Stimulated activated CD4-positive, alpha-beta T cell treated with anti-CD3 and anti-CD28 coated beads, TNF-alpha, amount 100 ng/mL, for 48 hours (primary cell): Measurements from ENCODE around the gene ZNF488.
"Not testable (repeated sequence)": the region's sequence is repeated elsewhere in the genome, so short reads cannot be mapped to it uniquely, and the experiment has no call there.

Source experiments
- DNase-seq, 3 donors: peaks; one replicate each; pipeline ENCODE4 v3.0.0-alpha.2; 2020; ENCODE audit warnings: low read depth in 3 of 3

The ZNF488 gene

GRCh38 chr10:47384148-47384921 lies at the start of gene ZNF488:
ZNF488 (minus strand) TSS chr10:47384293; CDS start chr10:47368829, 15,464 bp downstream.
- peak; percentile 44 to 70 (median 47) for DNase-seq

DNA sequence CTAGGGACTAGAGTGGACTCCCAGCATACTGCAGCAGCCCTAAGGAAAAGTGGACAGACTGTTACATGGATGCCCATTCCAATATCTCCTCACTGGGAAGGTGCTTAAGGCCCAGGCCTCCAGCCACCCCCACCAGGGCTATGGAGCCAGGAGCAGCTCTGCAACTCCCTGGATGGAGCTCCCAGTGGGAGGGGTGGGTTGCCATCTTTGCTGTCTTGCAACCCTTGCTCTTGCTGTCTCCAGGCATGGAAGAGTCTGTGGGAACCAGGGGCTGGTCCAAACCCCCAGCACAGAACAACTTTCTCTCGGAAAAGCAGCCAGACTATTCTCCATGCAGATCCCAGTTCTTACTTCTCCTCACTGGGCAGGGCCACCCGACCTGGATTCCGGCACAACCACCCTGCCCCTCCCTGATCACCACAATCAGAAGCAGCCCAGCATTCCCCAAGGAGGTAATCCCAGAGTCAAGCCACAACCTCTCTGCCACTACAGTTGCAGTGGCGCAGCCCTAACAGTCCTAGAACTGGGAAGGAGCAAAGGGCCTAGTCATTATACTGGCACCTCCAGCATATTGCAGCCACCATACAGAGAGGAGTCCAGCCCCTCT lies 41.8 kb upstream of the ZNF488 start:
- DNase-seq: no peak

DNA sequence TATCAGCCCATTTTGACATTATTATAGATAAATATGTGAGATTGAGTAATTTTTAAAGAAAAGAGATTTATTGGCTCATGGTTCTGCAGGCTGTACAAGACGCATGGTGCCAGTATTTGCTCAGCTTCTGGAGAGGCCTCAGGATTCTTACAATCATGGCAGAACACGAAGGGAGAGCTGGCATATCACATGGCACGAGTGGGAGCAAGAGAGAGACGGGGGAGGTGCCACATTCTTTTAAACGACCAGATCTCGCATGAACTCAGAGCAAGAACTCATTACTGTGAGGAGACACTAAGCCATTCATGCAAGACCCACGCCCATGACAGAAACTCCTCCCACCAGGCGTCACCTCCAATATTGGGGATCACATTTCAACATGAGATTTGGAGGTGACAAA lies 40.1 kb upstream of the ZNF488 start:
- DNase-seq: no peak

GRCh38 chr10:47423476-47423875 lies 39.4 kb upstream of the ZNF488 start:
- no peak for DNase-seq

DNA sequence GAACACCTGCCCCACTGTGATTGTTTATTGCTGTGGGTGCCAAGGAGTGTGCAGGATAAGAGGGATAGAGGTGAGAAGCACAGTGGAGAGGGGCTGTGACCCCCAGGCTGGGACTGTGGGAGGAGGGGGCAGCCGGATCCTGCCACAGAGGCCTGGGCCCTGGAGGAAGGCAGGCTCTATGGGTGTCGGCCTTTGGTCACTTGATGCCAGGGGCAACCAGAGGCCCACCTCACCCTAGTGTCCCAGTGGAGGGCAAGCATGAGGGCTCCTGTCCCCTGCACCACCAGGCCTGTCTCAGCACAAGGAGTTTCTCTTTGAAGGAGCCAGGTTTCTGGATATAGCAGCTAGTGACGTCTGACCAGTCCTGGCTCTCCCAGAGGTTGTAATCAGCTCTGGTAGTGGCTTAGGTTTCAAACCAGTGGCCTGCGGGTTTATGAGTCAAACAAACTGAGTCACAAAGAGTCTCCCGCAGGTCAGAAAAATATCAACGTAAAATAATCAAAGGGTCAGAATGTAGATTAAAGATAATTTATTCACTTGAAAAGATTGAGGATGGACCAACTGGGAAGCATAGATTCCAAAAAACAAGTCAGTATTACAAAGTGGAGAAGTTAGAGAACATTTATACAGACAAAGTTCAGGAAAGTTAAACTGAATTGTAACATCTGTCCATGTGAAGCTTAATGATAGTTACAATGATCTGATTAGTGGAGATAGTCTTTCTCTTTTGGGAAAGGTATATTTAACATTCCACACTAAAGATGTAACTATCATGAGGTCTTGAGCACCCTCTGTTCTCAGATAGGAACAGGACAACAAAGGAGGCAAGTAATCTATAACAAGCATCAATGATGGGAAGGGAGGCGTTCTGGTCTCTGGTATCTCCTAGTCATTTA lies 37.2 kb upstream of the ZNF488 start:
- DNase-seq: no peak

GRCh38 chr10:47420305-47421056 lies 36.4 kb upstream of the ZNF488 start:
- DNase-seq: no peak

- no peak for DNase-seq
Measured at GRCh38 chr10:47419421-47419820, 35.3 kb upstream of the ZNF488 start.

DNA sequence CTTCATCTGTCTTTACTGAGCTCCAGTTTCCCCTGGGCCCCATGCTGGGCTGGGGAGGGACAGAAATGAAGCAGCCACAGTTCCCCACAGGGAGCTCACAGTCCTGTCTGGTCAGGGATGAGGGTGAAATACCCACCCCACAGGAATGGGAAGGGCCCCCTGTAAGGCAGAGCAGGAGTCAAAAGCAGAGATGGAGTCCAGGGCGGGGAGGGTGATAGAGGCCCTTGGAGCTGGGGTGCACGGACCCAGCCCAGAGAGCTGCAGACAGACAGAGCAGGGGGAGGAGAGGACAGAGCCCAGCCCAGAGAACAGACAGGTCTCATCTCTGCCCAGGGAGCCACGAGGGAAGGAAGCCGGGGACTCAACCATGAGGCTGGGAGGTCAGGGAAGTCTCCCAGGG lies 34.9 kb upstream of the ZNF488 start:
- no peak for DNase-seq

DNA sequence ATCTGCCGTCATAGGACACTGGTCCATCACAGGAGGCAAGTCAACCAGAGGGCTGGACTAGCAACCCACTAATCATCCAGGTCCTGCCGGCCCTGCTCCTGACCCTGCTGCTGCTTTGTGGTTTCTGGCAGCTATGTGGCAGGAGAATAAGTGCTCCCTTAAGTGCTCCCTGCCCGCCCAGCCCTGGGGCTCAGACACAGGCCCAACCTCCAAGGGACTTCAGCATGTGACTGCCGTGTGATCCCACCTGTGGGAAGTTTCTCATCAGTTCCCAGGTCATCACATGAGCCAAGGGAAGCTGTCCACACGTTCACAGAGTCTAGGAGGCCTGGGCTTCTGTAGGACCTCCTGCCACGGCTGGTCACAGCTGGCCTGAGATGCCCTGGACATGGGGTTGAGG lies 34.2 kb upstream of the ZNF488 start:
- no peak for DNase-seq

DNA sequence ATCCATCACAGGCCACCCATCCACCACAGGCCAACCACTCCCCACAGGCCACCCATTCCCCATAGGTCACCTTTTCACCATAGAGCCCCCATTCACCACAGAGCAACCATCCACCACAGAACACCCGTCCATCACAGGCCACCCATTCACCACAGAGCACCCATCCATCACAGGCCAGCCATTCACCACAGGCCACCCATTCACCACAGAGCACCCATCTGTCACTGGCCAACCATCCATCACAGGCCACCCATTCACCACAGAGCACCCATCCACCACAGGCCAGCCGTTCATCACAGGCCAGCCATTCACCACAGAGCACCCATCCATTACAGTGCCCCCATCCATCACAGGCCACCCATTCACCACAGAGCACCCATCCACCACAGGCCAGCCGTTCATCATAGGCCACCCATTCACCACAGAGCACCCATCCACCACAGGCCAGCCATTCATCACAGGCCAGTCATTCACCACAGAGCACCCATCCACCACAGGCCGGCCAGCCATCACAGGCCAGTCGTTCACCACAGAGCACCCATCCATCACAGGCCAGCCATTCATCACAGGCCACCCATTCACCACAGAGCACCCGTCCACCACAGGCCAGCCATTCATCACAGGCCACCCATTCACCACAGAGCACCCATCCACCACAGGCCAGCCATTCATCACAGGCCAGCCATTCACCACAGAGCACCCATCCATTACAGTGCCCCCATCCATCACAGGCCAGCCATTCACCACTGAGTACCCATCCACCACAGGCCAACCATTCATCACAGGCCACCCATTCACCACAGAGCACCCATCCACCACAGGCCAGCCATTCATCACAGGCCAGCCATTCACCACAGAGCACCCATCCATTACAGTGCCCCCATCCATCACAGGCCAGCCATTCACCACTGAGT lies 32.5 kb upstream of the ZNF488 start:
- not testable (repeated sequence) for DNase-seq

GRCh38 chr10:47415520-47416304 lies 31.6 kb upstream of the ZNF488 start:
- DNase-seq: peak in 1 of 3 donors; percentile 2

DNA sequence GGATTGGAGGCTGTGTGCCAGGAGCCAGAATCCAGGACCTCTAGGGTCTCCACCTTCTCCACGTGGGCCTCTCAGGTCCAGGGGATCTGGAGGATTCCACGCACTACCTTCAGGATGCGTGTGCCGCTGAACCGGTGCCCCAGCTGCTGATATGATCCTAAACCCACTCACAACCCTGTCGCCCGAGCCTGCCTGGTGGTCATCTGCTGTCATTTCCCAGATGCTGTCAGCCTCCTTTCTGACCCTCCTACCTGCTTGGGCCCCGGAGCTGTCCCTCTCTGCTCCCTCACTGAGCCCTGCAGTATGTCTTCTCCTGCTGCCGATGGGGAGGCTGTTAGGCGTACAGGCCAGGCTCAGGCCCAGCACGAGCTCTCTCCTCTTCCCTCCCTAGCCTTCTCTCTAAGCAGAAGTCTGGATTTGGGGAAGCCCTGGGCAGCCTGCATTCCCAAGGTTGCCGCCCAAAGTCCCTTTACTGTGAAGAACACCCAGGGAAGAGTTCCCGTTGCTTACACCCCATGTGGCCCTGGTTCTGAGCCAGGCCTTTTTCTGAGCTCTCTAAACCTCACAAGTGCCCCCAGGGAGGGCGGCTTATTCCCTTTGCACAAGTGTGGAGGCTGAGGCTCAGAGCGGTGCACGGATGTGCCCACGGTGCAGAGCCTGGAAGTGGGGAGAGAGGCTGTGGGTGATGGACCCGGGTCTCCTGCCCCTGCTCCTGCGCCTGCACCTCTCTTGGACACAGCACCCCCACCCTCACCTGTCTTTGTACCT lies 30.8 kb upstream of the ZNF488 start:
- no peak for DNase-seq

- no peak for DNase-seq
Measured at GRCh38 chr10:47414227-47414592, 30.1 kb upstream of the ZNF488 start.

DNA sequence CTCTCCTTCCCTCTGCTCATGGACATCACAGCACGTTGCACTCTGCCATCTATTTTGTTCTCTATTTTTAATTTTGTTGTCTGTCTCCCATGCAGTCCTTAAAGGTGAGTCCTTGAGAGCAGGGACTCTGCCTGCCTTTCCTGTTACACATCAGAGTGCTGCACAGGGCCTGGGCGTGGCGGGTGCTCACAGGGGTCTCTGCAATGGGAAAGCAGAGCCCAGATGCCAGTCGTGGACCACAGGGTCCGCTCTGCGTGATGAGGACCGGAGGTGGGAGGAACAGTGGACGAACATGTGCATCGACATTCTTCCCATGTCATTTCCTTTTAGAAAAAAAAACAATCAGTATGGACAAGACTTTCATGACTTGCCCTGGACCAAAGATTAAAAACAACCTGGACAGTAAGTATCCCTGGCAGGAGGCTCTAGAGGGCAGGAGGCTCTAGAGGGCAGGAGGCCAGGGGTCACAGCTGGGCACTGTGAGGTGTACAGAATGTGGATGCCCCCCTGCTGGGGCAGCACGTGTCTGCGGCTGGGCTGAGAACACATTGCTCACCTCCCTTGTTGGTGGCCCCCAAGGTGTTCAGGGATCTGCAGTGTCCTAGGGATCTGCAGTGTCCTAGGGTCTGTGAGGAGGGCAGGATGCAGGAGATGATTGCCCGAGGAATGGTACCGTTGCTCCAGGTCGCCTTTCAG lies 29.6 kb upstream of the ZNF488 start:
- DNase-seq: no peak

DNA sequence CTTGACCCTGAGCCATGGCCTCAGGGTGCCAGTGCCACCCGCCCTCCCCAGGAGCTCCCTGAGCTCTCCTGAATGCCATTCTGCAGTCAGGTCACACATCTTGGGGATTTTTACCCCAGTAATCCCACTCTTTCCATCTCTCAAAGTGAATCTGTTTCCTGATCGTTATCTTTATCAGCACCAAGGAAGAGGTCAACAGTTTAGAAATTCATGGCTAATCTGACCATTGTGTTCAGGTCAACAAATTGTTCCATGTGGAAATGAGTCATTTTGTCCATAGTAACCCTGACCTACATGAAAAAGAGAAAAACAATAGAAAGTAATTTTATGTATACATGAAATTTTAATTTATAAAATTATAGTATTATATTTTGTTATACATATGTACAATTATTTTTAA lies 28.8 kb upstream of the ZNF488 start:
- no peak for DNase-seq

DNA sequence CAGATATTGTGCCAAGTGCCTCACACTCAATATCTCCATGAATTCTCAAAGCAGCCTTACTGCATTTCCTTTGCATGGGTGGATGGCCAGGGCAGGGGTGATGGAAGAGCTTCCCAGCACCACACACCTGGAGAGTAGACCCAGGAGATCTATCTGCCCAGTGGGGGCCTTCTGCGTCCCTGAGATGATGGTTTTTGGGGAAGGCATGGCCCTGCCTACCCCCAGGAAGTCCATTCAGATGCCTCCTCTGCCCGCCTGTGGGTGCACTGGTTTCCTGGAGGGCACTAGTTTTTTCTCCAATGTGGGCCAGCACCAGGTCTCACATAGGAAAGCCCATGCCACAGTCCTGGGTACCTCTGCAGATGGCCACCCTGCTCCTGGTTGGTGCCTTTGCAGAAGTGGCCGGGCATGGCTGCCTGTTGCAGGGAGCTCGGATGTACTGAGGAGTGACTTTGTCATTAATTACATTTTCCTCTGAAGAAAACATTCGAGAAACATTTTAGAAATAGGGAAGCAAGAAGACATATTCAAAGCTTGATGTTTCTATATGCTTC lies 28.2 kb upstream of the ZNF488 start:
- no peak for DNase-seq

GRCh38 chr10:47410862-47411261 lies 26.8 kb upstream of the ZNF488 start:
- DNase-seq: no peak

GRCh38 chr10:47410271-47410670 lies 26.2 kb upstream of the ZNF488 start:
- DNase-seq: no peak
